NCI-H1436 treated with DMSO at 0.1 percent for 48 hours (cell line): ENCODE results near the gene SULT6B1.
"Not testable (repeated sequence)": the region's sequence is repeated elsewhere in the genome, so short reads cannot be mapped to it uniquely, and the experiment has no call there.

Experiments
- DNase-seq: peaks from one replicate; lab custom pipeline; 2025; lab: John Stamatoyannopoulos, UW

SULT6B1 gene

GRCh38 chr2:37195862-37196319 is 7.4 kb upstream of the SULT6B1 start:
- DNase-seq: not testable (repeated sequence)

GRCh38 chr2:37192551-37192950 is 4.1 kb upstream of the SULT6B1 start:
- DNase-seq: no peak

GRCh38 chr2:37191747-37192146 is 3.3 kb upstream of the SULT6B1 start:
- no peak for DNase-seq

GRCh38 chr2:37191253-37191652 is 2.8 kb upstream of the SULT6B1 start:
- no peak for DNase-seq

- no peak for DNase-seq
Measured at GRCh38 chr2:37190290-37190689, 1.8 kb upstream of the SULT6B1 start.

DNA sequence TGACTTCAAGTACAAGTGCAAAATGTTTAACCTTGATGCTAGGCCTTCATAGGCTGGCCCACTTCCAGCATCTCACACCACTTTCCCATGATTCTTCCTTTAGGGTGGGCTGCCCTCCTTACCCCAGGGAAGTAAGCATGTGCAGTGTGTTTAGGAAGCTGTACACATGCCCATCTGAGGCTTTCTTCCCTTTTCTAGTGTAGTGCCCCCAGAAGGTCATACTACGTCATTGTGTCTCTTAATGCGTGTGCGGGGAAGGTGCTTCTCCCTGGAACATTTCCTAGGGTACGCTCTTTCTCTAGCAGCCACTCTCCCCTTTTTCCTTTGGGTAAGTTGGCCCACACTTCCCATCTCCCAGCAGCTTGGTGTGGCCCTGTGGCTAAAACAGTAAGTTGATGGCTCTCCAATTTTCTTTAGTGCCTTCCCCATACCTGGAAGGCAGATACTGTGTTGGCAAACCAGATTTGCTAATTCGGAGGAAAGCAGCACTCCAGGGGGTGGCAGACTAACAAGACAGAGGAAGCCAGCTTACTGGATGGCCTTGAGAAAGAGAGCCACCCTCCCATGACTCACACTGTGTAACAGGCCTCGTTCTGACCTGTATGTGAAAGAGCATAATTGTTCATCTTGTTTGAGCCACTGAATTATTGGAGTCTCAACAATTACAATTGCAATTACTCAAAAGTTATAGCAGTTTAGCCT is 1.1 kb upstream of the SULT6B1 start:
- DNase-seq: no peak

DNA sequence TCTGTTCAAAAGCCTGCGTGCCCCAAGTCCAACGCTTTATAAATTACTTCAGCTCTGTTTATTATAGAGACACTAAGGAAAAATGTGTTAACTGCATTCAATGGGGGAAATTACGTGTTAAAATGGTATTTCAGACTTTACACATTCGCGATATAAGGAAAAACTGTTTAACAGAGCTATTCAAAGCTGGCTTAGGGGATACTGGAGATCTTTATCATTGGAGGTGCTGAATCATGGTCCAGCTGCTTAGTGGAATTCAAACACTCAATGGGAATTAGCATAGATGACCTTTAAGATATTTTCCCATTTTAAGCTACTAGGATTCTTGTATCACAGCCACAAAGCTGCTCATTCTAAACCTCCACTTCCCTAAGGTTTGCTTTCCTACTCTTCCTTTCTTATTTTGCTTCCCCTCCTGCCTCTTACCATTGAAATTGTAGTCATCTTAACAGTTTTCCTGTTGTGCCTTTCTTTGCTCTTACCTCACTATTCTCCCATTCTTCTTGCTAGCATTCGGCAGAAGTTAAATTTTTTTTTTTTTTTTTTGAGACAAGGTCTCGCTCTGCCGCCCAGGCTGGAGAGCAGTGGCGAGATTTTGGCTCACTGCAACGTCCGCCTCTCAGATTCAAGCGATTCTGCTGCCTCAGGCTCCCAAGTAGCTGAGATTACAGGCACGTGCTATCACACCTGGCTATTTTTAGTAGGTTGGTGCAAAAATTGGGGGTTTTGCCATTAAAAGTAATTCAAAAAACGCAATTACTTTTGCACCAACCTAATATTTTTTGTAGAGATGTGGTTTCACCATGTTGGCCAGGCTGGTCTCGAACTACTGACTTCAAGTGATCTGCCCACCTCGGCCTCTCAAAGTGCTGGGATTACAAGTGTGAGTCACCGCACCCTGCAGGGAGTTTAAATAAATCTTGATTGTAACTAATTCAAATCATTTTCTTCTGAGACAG is 6.5 kb downstream of the SULT6B1 start:
- no peak for DNase-seq

DNA sequence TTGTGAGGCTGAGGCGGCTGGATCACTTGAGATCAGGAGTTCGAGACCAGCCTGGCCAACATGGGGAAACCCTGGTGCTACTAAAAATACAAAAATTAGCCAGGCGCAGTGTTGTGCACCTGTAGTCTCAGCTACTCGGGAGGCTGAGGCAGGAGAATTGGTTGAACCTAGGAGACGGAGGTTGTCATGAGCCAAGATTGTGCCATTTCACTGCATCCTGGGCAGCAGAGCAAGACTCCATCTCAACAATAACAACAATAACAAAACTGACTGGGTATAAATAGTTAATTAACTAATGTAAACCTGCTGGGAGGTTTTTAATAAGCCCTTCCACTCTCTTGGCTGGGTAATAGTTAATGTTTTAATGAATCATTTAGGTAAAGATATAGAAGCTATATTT is 7.8 kb downstream of the SULT6B1 start:
- no peak for DNase-seq

DNA sequence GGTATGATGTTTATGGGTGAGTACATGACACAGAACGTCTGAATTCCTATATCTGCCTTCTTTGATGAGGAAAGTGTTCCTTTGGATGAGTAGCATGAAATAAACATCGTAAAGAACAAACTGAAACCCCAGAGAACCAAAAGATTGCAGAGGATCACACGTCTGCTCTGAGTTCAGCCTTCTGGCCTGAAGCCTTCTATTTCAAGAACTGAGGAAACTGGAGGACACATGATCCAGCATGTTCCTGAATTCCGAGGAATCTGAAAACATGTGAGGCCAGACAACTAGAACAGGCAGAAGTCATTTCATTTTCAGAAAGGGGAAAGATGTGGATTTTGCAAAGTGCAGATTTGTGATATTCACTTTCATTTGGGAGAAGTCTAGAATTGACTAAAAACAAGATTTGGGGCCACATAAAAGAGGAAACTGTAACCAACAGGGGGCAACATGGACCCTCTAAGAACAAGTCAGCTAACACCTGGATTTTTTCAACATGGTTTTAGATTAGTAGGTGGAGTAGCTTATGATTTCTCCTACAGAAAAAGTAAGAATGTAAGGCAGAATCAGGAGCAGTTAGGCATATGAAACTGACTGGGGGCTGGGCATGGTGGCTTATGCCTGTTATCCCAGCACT is 8.3 kb downstream of the SULT6B1 start:
- no peak for DNase-seq

DNA sequence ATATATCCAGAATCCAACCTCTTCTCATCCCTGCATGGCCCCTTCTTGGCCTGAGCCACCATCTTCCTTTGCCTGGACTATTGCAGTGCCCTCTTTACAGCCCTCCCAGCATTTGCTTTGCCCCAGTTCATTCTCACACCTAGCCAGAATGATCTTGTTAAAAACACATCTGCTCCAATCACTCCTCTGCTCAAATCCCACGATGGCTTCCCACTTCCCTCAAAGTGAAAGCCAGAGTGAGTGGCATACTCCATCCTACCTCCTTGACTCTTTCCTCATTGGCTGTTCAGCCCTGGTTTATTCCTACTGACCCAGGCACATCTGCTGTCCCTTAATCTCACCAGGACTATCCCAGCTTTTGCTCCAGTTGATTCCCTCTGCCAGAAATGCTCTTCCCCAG is 14.7 kb downstream of the SULT6B1 start:
- no peak for DNase-seq

DNA sequence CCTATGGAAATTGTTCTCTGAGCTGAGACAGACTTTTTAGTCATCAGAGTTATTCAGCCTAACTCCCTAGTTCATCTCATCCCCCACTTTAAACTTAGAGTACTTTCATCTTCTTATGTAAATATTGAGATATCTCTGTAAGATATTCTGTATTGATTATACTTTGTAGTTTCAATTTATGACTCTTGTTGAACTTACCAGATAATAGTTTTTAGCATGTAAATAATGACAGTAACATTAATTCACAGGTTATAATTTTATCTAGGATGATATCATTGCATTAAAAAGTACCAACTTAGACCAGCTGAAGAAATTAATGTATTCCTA is 16.9 kb downstream of the SULT6B1 start:
- DNase-seq: no peak

DNA sequence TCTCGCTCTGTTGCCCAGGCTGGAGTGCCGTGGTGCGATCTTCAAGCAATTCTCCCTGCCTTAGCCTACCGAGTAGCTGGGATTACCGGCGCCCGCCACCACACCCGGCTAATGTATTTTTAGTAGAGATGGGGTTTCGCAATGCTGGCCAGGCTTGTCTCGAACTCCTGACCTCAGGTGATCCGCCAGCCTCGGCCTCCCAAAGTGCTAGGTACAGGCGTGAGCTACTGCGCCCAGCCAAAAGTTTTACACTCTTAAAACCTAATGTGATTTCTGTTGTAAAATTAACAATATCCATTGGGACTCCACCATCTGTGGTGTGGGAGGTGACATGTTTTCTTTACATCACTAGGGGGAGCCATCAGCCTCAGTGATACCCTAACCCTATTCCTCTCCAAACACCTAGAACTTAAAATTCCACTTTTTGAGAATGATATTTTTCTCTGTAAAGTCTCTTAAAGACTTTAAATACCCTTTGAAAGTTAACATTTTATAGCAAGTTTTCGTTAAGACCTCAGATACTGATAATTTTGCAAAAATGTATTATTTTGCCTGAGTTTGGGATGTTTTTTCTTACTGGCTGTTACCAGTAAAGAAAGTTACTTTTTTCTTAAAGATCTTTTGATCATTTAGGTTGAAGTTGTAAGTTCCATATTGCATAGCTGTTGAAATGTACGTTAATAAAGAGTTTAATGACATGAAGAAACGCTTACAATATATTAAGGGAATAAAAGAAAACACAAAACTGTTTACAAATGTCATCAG is 20.1 kb downstream of the SULT6B1 start:
- peak; percentile 17 for DNase-seq

GRCh38 chr2:37167636-37168180 is 20.8 kb downstream of the SULT6B1 start:
- DNase-seq: no peak

- DNase-seq: no peak
Measured at GRCh38 chr2:37164757-37165156, 23.7 kb downstream of the SULT6B1 start.

- DNase-seq: peak; percentile 52
Measured at GRCh38 chr2:37156857-37157714, 31.4 kb downstream of the SULT6B1 start, which contains the start of gene EIF2AK2. TSS of gene EIF2AK2 (minus strand) at chr2:37156980. CDS start at chr2:37147806, 9,174 bp downstream.

DNA sequence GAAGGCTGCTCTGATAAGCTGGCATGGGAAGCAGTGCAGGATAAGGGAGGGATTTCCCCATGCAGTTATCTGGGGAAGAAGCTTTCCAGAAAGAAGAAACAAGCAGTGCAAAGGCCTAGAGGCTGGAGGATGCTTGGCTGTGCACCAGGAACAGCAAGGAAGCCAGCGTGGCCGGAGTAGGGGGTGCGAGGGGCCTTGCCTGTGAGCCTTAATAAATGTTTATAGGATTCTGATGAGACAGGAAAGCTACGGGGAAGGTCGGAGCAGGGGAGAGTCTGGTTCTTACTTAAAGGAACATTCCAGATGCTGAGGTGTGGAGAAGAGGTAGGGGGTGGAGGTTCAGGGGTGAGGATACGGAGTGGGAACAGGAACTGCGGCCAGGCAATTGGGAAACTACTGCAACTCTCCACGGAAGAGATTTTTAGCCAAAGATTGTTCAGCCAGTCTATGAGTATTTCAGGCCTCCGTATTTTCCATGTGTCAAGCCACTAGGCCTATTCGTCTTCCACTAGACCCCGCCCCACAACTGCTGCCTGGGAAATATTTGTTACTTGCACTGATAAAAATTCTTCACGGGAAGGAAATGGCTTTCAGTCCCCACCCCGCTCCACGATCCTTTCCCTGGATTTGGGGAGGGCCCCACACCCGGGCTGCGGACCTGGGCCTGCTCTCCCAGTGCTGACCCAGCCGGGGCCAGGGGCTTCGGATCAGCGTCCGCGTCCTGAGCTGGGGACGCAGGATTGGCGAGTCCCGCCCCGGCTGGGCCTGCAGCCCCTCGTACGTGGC is 32.2 kb downstream of the SULT6B1 start:
- DNase-seq: no peak

DNA sequence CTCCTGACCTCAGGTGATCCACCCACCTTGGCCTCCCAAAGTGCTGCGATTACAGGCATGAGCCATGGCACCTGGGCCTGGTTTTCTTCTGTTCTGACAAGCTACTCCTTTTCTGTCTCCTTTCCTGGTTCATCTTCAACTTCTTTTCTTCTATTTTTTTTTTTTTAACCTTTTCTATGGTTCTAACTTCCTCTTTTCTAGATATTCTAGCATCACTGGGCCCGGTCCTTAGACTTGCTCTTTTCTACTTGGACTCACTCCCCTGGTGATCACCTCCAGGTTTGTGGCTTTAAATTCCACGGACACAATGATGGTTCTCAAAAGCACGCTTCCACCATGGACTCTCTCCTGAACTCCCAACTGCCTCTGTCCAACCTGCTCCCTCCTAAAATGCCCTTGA is 33.7 kb downstream of the SULT6B1 start:
- no peak for DNase-seq

DNA sequence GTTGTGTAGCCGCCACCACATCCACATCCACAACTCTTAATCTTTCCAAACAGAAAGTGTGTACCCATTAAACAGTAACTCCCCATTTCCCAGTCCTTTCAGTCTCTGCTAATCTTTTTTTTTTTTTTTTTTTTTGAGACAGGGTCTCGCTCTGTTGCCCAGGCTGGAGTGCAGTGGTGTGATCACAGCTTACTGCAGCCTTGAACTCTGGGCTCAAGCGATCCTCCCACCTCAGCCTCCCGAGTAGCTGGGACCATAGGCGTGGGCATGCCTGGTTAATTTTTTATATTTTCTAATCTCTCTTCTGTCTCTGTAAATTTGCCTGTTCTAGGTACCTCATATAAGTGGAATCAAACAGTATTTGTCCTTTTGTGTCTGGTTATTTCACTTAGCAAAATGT is 35.2 kb downstream of the SULT6B1 start:
- DNase-seq: no peak

GRCh38 chr2:37149626-37150322 is 38.7 kb downstream of the SULT6B1 start:
- no peak for DNase-seq
